Measurements from ENCODE around the gene CLEC1A.

The CLEC1A gene

DNA sequence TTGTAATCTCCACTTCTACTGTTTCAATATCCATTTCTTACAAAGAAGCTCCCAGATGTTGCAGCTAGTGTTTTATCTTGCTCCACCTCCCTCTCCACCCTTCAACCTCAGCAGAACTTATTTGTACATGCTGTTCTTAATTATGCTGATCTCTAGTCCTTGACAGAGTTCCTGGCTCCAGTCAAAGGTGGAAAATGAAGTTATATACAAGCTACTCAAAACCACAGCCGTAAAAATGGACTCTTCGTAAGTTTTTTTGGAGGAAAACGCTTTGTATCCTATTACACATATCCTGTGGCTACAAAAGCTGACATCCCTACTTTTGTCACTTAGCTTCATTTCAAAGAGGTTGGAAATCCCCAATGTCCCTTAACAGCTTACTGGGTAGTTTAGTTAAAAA is 1.3 kb downstream of the CLEC1A start:
- no peak for DNase-seq

DNA sequence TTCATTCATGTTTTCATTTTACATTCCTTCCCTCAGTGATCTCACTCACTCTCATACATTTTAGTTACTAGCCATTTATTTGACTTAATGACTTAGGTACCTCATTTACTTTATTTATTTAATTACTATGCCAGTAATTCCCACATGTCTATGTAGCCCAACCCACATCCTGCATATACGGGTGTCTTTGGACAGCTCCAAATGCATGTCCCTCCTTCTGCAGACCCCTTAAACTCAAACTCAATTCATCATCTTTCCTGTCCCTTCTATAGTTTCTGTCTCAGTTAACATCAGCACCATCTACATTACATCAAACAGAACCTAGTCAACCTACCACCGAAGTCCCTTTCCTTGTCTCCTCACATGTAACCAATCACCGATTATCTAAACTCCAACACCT is 2.8 kb downstream of the CLEC1A start:
- DNase-seq, result no peak

GRCh38 chr12:10094646-10095395 is 4.0 kb downstream of the CLEC1A start:
- no peak for DNase-seq

GRCh38 chr12:10088955-10089900 is 9.6 kb downstream of the CLEC1A start:
- DNase-seq, result no peak

GRCh38 chr12:10088031-10088430 is 10.8 kb downstream of the CLEC1A start:
- no peak for DNase-seq

GRCh38 chr12:10086387-10086786 is 12.4 kb downstream of the CLEC1A start:
- no peak for DNase-seq

DNA sequence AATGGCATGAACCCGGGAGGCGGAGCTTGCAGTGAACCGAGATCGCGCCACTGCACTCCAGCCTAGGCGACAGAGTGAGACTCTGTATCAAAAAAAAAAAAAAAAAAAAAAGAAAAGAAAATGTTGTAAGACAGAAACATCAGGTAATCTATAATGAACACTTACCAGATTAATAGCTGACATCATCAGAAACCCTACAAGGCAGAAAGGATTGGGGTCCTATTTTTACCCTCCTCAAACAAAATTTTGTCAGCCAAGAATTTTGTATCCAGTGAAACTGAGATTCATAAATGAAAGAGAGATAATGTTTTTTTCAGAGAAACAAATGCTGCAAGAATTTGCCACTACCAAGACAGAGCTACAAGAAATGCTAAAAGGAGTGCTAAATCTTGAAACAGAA is 14.1 kb downstream of the CLEC1A start:
- DNase-seq, result no peak

DNA sequence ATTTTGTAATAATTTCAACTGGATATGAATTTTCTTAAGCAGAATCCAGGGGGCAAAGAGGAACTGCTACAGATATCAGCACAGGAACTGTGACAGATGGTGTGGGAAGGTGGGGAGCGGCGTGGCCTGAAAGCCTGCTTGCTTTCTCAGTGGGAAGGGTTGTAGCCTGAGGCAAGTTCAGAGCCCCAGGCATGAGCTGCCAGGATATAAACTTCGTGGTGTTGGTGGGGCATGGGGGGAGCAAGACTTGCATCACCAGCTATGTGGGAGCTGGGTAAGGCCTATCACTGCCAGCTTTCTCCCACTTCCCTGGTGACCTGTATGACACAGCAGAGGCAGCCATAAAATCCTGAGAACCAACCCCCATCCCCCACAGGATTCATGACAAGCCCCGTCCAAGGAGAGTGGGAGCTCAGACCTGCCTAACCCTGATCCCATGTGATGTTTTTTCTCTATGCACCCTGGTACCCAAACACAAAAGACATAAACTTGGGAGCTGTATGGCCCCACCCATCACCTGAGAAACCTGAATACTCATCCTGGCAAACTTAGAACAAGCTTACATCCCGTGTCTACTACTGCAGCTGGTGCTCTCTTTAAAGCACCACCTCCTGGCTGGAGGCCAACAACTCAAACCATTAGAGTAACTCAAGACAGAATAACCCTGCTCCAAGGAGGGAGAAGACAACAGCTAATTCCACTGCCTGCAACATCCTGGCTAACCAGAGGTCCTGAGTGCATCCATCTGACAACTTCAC is 16.5 kb downstream of the CLEC1A start:
- no peak for DNase-seq

DNA sequence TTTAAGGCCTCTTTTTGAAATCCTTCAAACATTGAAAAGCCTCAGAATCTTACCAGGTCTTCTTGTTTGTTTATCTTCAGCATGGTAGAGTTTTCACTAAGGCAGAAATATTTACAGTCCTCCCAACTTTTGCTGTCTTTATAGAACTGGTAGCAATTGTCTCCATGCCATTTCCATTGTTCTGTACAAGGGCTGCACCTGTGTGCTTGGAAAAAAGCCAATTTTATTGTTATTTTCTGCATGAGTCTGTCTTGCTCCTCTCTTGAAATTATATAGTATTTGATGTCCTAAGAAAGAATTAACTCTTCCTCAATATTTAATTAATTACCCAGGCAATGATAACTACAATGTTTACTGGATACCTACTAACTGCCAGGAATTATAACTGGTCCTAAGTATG is 23.3 kb downstream of the CLEC1A start:
- DNase-seq, result no peak

DNA sequence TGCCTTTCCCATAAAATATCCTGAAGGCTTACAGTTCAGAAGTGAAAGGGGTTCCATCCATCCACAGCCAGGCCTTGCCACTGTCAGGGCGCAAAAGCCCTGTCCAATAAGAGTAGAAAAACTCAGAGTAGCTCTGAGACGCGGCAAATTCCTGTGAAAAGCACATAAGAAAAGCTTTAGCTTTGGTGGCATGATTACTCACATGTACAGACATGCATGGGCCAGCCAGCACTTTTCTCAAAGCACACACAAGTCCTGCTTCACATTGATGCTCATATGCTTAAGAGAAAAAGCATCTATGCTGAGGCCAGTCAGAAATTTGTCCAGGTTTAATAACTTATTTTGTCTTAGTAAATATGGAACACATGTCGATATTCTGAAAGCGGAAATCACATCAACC is 25.5 kb downstream of the CLEC1A start:
- DNase-seq, result no peak

- DNase-seq, result no peak
Measured at GRCh38 chr12:10072131-10072530, 26.7 kb downstream of the CLEC1A start.

DNA sequence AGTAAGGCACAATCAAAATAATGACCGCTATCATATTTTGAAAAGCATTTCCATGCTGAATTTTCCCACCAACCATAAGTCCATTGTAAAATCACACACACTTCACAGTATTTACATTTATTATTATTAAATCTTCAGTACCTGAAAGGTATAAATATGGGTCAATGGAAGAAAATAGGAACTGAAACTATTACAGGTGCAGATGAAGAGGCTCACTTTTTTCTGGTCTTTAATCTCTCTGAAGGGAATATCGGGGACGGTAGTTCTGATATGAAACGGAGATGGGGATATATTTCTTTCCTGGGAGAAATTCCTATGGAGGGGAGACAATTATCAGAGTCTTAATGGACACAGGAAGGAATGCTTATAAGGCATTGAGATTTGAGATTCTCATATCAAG is 28.4 kb downstream of the CLEC1A start:
- no peak for DNase-seq

DNA sequence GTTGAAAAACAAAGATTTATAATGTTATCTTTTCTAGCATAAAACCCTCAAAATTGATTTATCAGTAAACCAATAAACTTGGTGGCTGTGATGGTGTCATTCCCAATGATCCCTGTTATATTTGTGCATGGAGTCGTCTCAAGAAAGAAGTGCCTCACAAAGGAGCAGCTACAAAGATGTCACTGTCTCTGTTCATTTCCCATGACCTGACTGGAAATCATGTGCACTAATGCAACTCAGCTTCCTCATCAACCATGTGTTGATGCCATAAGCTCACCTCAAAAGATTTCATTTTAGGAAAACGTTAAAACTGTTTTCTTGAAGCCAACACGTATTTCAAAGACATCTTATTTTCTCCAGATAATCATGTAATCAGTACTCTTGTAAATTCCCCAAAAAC is 28.8 kb downstream of the CLEC1A start:
- DNase-seq, result no peak

DNA sequence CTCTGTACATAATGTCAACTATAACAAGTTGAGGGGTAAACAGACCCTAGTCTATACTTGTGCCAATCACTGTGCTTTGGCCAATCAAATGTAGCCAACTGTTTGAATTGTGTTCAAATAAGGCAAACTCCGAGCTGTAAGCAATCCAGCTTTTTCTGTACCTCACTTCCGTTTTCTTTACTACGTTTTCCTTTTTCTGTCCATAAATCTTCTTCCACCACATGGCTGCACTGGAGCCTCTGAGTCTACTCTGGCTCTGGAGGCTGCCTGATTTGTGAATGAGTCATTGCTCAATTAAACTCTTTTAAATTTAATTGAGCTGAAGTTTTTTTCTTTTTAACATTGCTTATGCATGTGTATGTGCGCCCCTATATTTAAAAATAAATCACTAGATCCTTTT is 29.7 kb downstream of the CLEC1A start:
- DNase-seq, result no peak

GRCh38 chr12:10068644-10069043 is 30.1 kb downstream of the CLEC1A start:
- no peak for DNase-seq

- no peak for DNase-seq
Measured at GRCh38 chr12:10067942-10068341, 30.8 kb downstream of the CLEC1A start.

DNA sequence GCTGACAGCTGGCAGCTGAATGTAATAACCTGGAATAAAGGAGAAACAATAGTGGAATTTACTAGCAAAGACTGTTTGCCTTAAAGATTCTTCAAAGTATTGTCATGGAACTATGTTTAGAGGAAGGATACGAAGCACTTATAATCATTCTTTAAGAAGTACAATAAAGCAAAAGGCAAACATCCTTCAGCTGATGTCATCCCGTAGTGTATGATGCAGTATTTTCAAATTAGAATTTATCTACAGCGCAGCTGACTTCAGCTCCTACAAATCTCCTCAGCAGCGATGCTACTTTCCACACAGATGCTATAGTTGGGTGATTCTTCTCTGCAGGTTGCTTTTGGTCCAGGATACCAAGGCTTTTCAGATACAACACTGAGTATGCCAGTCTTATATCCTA is 31.5 kb downstream of the CLEC1A start:
- DNase-seq, result no peak

GRCh38 chr12:10065241-10065640 is 33.5 kb downstream of the CLEC1A start:
- no peak for DNase-seq

DNA sequence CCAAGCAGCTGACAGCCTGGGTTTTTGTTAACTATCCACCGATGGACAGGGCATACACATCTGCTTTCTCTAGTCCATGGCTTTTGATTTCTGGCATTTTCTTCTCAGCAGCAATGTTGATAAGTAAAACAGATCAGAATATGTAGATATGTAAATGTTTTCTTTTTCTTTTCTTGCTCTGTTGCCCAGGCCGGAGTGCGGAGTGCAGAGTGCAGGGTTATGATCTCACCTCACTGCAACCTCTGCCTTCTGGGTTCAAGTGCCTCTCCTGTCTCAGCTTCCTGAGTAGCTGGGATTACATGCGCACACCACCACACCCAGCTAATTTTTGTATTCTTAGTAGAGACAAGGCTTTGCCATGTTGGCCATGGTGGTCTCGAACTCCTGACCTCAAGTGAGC is 40.4 kb downstream of the CLEC1A start:
- no peak for DNase-seq

- DNase-seq, result no peak
Measured at GRCh38 chr12:10052193-10052913, 46.4 kb downstream of the CLEC1A start.

GRCh38 chr12:10048526-10048925 is 50.3 kb downstream of the CLEC1A start:
- no peak for DNase-seq

DNA sequence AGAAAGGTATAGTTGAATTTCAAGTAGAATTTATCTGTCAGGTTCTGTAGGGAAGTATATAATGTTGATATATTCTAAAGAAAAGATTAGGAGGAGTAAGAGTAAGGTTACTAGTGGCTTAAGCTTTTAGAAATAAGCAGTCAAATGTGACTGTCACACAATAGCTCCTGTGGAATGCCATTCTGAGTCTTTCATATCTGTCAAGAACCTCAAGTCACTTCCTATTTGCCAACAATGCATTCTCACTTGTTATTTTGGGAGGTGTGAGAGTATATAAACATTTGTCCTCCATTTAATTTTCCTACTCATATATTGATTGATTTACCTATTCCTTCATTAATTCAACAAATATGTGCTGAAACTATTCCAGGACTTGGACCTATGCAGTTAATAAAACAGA is 56.6 kb downstream of the CLEC1A start:
- DNase-seq, result no peak
